ENCODE measurements around the gene ACSL1.

DNA sequence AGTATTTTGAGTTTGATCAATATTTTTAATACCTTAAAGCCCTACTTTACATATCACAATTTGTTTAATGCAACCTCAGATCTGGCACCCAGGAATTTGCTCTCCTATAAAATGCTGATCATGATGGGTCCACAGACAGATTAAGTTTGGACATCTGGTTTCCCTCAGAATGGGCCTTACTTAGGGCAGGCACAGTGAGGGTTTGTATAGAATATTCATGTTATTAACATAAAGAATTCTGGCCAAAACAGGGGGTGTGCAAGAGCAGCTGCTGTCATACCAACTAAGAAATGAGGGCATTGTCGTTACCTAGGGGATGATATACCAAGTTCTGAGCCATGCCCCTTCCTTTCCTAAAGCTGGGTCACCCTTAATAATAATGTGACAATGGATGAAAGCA, 54.4 kb downstream of the ACSL1 start:
- TF ChIP-seq, protein P1, sequence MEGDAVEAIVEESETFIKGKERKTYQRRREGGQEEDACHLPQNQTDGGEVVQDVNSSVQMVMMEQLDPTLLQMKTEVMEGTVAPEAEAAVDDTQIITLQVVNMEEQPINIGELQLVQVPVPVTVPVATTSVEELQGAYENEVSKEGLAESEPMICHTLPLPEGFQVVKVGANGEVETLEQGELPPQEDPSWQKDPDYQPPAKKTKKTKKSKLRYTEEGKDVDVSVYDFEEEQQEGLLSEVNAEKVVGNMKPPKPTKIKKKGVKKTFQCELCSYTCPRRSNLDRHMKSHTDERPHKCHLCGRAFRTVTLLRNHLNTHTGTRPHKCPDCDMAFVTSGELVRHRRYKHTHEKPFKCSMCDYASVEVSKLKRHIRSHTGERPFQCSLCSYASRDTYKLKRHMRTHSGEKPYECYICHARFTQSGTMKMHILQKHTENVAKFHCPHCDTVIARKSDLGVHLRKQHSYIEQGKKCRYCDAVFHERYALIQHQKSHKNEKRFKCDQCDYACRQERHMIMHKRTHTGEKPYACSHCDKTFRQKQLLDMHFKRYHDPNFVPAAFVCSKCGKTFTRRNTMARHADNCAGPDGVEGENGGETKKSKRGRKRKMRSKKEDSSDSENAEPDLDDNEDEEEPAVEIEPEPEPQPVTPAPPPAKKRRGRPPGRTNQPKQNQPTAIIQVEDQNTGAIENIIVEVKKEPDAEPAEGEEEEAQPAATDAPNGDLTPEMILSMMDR (conservative IDR thresholded peaks at IDR 0.05; ENCODE audit: low read depth, low read length), result no peak
- TF ChIP-seq EZH2phosphoT487 (IDR thresholded peaks at IDR 0.05; ENCODE audit: borderline replicate concordance, low read length), result no peak
- no peak for TF ChIP-seq EZH2 (IDR thresholded peaks at IDR 0.05; ENCODE audit: low read length, unreplicated experiment)
